ENCODE results near the gene ZNF771. TPM values are rescaled to one million over a fixed set of nuclear protein-coding genes. Genes with fewer than 3 reads are reported as not detected.
"Not testable (repeated sequence)": the region's sequence is repeated elsewhere in the genome, so short reads cannot be mapped to it uniquely, and the experiment has no call there.

ZNF771 gene
- total and polyA plus RNA-seq, 2 donors from 2014 or later: 7.8 to 14.8 TPM

DNA sequence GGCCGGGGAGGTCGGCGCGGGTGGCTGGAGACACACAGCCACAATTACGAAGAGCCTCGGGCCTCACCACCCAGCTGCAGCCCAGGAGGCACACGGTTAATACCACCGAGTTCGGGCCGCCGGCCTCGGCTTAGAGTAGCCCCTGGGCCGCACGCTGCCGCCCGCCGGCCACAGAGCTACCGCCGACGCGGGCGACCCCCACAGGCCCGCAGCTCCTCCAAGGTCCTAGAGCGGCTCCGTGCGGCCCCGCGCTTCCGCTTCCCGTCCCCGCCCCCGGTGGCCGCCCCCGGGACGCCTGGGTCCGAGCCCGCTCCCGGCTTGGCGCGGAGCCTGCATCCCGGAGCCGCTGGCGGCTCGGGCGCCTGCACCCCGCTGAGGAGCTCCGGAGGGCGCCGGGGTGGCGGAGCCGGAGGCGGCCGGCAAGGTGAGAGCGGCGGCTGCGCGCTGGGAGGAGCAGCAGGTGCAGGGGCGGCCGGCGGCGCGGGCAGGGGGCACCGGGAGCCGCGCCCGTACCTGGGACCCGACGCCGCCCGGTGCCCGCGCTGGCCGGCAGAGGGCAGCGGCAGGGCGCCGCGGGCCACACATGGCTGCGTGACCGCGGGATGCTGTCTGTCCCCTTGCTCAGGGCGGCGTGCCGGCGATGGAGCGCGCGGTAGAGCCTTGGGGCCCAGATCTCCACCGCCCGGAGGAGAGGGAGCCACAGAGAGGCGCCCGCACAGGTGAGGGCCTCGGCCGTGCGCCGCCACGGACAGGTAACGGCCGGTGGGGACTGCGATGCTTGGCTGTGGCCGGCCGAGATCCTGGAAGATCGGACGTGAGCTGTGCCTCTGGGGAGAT is 12.0 kb upstream of the ZNF771 start, which contains the start of gene ZNF48:
Gene ZNF48, plus strand, starts transcription at position 266 of the 837 bp plus-strand sequence. Its CDS starts 375 bp downstream, at position 641.
- TF ChIP-seq, protein P1, sequence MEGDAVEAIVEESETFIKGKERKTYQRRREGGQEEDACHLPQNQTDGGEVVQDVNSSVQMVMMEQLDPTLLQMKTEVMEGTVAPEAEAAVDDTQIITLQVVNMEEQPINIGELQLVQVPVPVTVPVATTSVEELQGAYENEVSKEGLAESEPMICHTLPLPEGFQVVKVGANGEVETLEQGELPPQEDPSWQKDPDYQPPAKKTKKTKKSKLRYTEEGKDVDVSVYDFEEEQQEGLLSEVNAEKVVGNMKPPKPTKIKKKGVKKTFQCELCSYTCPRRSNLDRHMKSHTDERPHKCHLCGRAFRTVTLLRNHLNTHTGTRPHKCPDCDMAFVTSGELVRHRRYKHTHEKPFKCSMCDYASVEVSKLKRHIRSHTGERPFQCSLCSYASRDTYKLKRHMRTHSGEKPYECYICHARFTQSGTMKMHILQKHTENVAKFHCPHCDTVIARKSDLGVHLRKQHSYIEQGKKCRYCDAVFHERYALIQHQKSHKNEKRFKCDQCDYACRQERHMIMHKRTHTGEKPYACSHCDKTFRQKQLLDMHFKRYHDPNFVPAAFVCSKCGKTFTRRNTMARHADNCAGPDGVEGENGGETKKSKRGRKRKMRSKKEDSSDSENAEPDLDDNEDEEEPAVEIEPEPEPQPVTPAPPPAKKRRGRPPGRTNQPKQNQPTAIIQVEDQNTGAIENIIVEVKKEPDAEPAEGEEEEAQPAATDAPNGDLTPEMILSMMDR (IDR thresholded peaks at IDR 0.05; ENCODE audit: borderline replicate concordance, extremely low read depth, insufficient read depth): peak; percentile 37
- H3K27me3 ChIP-seq (ENCODE audit: control insufficient read depth, insufficient read depth, low read length): no peaks in the 10 kb centered on the region
- peak within 1 kb of the TSS; percentile 65 to 73 (median 71) for H3K9ac ChIP-seq (ENCODE audit: low read length in 3 of 3)
- intact Hi-C loops (cut with DNase I): no loop called here
- DNase-seq: peak; percentile 93 to 98 (median 96)
- FAIRE-seq: no peak
- H3K27ac ChIP-seq (ENCODE audit: low read depth in 2 of 2, low read length in 2 of 2): peak within 1 kb of the TSS; percentile 28 to 43
- H3K4me1 ChIP-seq (ENCODE audit: control insufficient read depth in 2 of 3, insufficient read depth in 2 of 3, low read depth in 1 of 3, low read length in 3 of 3): peaks cover 0 to 9% (median 6%) of the 10 kb centered on the region in 3 donors
- no peaks in the 10 kb centered on the region for H3K9me3 ChIP-seq (ENCODE audit: control insufficient read depth in 2 of 3, insufficient read depth in 1 of 3, low read length in 3 of 3)
- H3K36me3 ChIP-seq (ENCODE audit: control insufficient read depth in 2 of 3, insufficient read depth in 3 of 3, low read length in 3 of 3): peaks cover 0 to 3% (median 0%) of the 10 kb centered on the region in 3 donors
- peak within 1 kb of the TSS; percentile 64 to 76 (median 68) for H3K4me3 ChIP-seq (ENCODE audit: low read length in 3 of 3)

DNA sequence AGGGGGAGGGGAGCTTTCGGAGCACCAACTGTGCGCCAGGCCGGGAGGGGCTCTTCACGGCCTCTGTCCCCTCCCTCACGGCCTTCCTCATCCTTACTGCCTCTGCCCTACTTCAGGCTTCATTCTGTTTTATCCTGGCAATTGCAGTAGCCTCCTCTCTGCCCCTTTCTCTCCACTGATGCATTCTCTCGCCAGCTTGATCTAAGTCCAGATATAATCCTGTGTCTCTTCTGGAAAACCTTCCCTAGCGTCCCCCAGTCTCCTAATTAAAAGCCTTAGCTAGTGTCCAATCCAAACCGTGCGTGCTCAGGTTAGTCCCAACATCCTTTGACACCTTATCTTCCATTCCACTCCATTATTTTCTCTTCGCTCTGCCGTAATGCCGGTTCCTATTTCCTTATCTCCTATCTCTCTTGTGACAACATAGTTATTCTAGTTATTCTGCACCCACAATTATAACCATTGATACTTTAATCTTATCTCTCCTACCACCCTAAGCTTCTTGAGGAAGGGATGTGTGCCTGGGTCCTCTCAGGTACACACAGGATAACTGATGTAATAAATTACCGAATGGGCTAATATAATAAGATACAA is 11.3 kb upstream of the ZNF771 start:
- H3K9ac ChIP-seq (ENCODE audit: low read length in 3 of 3): peak overlapping the region; percentile 40 to 71 (median 65)
- intact Hi-C loops (cut with DNase I): no loop called here

DNA sequence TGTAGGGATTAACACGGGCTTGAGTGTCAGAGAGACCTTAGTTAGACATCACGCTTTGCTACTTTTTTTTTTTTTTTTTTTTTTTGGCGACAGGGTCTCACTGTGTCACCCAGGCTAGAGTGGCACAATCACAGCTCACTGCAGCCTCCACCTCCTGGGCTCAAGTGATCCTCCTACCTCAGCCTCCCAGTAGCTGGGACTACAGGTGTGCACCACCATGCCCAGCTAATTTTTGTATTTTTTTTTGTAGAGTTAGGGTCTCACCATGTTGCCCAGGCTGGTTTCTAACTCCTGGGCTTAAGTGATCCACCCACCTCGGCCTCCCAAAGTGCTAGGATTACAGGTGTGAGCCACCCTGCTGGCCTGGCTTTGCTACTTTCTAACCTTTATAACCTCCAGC is 10.8 kb upstream of the ZNF771 start:
- H3K9me3 ChIP-seq (ENCODE audit: control insufficient read depth in 2 of 3, insufficient read depth in 1 of 3, low read length in 3 of 3); H3K4me1 ChIP-seq (ENCODE audit: control insufficient read depth in 2 of 3, insufficient read depth in 2 of 3, low read depth in 1 of 3, low read length in 3 of 3); H3K27ac ChIP-seq (ENCODE audit: low read depth in 2 of 2, low read length in 2 of 2); intact Hi-C loops (cut with DNase I); DNase-seq; H3K9ac ChIP-seq (ENCODE audit: low read length in 3 of 3); FAIRE-seq; H3K27me3 ChIP-seq (ENCODE audit: control insufficient read depth, insufficient read depth, low read length); H3K36me3 ChIP-seq (ENCODE audit: control insufficient read depth in 2 of 3, insufficient read depth in 3 of 3, low read length in 3 of 3): not testable (repeated sequence)
- H3K4me3 ChIP-seq (ENCODE audit: low read length in 3 of 3): peak overlapping the region in 1 of 3 donors; percentile 76

More for the DNA sequence above, 11.3 kb upstream of the ZNF771 start:
- H3K36me3 ChIP-seq (ENCODE audit: control insufficient read depth in 2 of 3, insufficient read depth in 3 of 3, low read length in 3 of 3): peaks cover 0 to 3% (median 0%) of the 10 kb centered on the region in 3 donors
- DNase-seq (peak in 1 of 5 donors; percentile 20), FAIRE-seq (no peak)
- H3K27me3 ChIP-seq (ENCODE audit: control insufficient read depth, insufficient read depth, low read length): no peaks in the 10 kb centered on the region
- peaks cover 0 to 9% (median 6%) of the 10 kb centered on the region in 3 donors for H3K4me1 ChIP-seq (ENCODE audit: control insufficient read depth in 2 of 3, insufficient read depth in 2 of 3, low read depth in 1 of 3, low read length in 3 of 3)
- H3K9me3 ChIP-seq (ENCODE audit: control insufficient read depth in 2 of 3, insufficient read depth in 1 of 3, low read length in 3 of 3): no peaks in the 10 kb centered on the region
- H3K27ac ChIP-seq (ENCODE audit: low read depth in 2 of 2, low read length in 2 of 2): peak overlapping the region in 1 of 2 donors; percentile 43
- peak overlapping the region; percentile 64 to 76 (median 68) for H3K4me3 ChIP-seq (ENCODE audit: low read length in 3 of 3)
- TF ChIP-seq, protein P1 (IDR thresholded peaks at IDR 0.05; ENCODE audit: borderline replicate concordance, extremely low read depth, insufficient read depth): no peak

DNA sequence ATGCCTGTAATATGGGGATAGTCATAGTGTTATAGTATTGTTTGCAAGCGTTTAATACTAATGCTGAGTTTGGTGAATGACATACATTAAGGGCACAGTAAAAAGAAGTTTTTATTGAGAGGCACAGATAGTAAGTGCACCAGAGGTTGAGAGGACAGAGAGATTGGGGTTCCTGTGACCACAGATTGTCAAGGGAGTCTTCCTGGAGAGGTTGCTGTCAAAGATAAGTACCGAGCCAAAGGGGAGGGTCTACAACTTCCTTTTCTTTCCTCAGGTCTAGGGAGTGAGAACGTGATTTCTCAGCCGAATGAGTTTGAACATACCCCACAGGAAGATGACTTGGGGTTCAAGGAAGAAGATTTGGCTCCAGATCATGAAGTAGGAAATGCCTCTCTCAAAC is 10.3 kb upstream of the ZNF771 start:
- no peaks in the 10 kb centered on the region for H3K9me3 ChIP-seq (ENCODE audit: control insufficient read depth in 2 of 3, insufficient read depth in 1 of 3, low read length in 3 of 3)
- H3K4me1 ChIP-seq (ENCODE audit: control insufficient read depth in 2 of 3, insufficient read depth in 2 of 3, low read depth in 1 of 3, low read length in 3 of 3): peaks cover 0 to 9% (median 6%) of the 10 kb centered on the region in 3 donors
- FAIRE-seq (no peak), DNase-seq (no peak)
- no peak overlapping the region for H3K27ac ChIP-seq (ENCODE audit: low read depth in 2 of 2, low read length in 2 of 2)
- no peak overlapping the region for H3K4me3 ChIP-seq (ENCODE audit: low read length in 3 of 3)
- no peaks in the 10 kb centered on the region for H3K27me3 ChIP-seq (ENCODE audit: control insufficient read depth, insufficient read depth, low read length)
- peaks cover 0 to 3% (median 0%) of the 10 kb centered on the region in 3 donors for H3K36me3 ChIP-seq (ENCODE audit: control insufficient read depth in 2 of 3, insufficient read depth in 3 of 3, low read length in 3 of 3)
- intact Hi-C loops (cut with DNase I): no loop called here
- no peak overlapping the region for H3K9ac ChIP-seq (ENCODE audit: low read length in 3 of 3)
- TF ChIP-seq, protein P1 (IDR thresholded peaks at IDR 0.05; ENCODE audit: borderline replicate concordance, extremely low read depth, insufficient read depth): no peak

All from kidney (tissue), 14 donors.